HG03108 (cell line): ENCODE data around the gene MSH6.

Experiments
- ATAC-seq: cut with Tn5 transposase; IDR thresholded peaks from one replicate; pipeline ENCODE4 v1.9.1; 2021; ENCODE audit warnings: moderate library complexity; ENCODE audit not compliant: unreplicated experiment

Gene MSH6

GRCh38 chr2:47782671-47783485 lies at the start of gene MSH6:
TSS of gene MSH6 (plus strand) at chr2:47783145. CDS start at chr2:47783234, 89 bp downstream.
- peak; percentile 92 for ATAC-seq

- no peak for ATAC-seq
These were observed 47.6 kb upstream of the MSH6 start for GRCh38 chr2:47735136-47735869.

- ATAC-seq = no peak
These were observed 47.0 kb upstream of the MSH6 start for GRCh38 chr2:47735912-47736311.

GRCh38 chr2:47737191-47737975 lies 45.6 kb upstream of the MSH6 start:
- no peak for ATAC-seq

- no peak for ATAC-seq
These were observed 44.6 kb upstream of the MSH6 start for GRCh38 chr2:47738331-47738730.

- ATAC-seq = no peak
These were observed 41.8 kb upstream of the MSH6 start for GRCh38 chr2:47741101-47741500.

- ATAC-seq = no peak
These were observed 41.3 kb upstream of the MSH6 start for GRCh38 chr2:47741637-47742036.

- no peak for ATAC-seq
These were observed 38.9 kb upstream of the MSH6 start for GRCh38 chr2:47744074-47744473.

- ATAC-seq = no peak
These were observed 35.1 kb upstream of the MSH6 start for GRCh38 chr2:47747878-47748277.

- ATAC-seq = peak; percentile 27
These were observed 31.0 kb upstream of the MSH6 start for GRCh38 chr2:47751856-47752414.

GRCh38 chr2:47767497-47767844 lies 15.5 kb upstream of the MSH6 start:
- no peak for ATAC-seq

GRCh38 chr2:47767880-47768609 lies 14.9 kb upstream of the MSH6 start:
- no peak for ATAC-seq

- ATAC-seq = no peak
These were observed 13.6 kb upstream of the MSH6 start for GRCh38 chr2:47769318-47769717.

GRCh38 chr2:47771211-47771610 lies 11.7 kb upstream of the MSH6 start:
- no peak for ATAC-seq

GRCh38 chr2:47772343-47772742 lies 10.6 kb upstream of the MSH6 start:
- ATAC-seq = no peak

- no peak for ATAC-seq
These were observed 8.4 kb upstream of the MSH6 start for GRCh38 chr2:47774567-47774966.

- no peak for ATAC-seq
These were observed 5.5 kb upstream of the MSH6 start for GRCh38 chr2:47777277-47777937.

- no peak for ATAC-seq
These were observed 4.1 kb upstream of the MSH6 start for GRCh38 chr2:47778698-47779425.

GRCh38 chr2:47779426-47779790 lies 3.5 kb upstream of the MSH6 start:
- no peak for ATAC-seq

GRCh38 chr2:47782381-47782670 lies 619 bp upstream of the MSH6 start:
- ATAC-seq = no peak
